Urothelium cell line (cell line): ENCODE data around the gene PDZD11.
"Not testable (repeated sequence)": the region's sequence is repeated elsewhere in the genome, so short reads cannot be mapped to it uniquely, and the experiment has no call there.

Source experiments
- DNase-seq: peaks from one replicate; pipeline ENCODE4 v3.0.0; 2011; ENCODE audit warnings: low spot score, mixed read lengths
- FAIRE-seq: peaks from 2 replicates; lab custom pipeline; 2011; peaks lifted over from hg19 to GRCh38; lab: Jason Lieb, UNC

The PDZD11 gene

GRCh38 chrX:70257423-70258288, 32.1 kb downstream of the PDZD11 start:
- DNase-seq (no peak), FAIRE-seq (no peak)

DNA sequence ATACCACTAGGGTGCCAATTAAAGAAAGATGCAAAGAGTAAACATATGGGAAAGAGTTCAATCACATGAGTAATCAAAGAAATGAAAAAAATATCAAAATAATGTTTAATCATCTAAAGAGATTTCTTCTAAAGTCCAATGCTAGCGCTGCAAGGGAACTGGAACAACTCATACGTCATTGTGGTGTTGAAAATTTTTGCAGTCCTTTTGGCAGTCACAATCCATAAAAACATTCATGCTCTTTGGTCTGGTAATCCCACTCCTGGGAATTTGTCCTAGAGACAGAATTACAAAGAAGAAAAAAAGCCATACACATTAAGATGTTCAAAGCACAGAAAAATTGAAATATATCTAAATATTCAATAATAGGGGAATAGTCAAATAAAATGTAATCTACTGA, 34.3 kb downstream of the PDZD11 start:
- no peak for FAIRE-seq
- DNase-seq = no peak

DNA sequence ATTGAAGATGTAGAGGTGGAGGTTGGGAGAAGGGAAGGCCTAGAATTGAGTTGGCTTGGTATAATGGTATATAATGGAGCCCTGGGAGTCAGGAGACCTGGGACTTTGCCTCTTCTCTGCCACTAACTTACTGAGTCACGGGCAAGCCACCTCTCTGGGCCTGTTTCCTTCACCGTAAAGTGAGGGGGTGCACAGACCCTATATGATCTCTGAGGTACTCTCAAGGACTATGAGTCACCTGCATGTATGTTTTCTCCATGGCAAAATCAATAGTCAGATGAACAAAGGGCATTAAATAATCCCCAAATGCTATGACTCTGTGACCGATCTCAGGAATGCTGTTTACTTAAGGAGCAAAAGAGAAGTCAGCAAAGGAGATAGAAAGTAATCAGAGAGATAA, 34.8 kb downstream of the PDZD11 start:
- no peak for FAIRE-seq
- DNase-seq = no peak

DNA sequence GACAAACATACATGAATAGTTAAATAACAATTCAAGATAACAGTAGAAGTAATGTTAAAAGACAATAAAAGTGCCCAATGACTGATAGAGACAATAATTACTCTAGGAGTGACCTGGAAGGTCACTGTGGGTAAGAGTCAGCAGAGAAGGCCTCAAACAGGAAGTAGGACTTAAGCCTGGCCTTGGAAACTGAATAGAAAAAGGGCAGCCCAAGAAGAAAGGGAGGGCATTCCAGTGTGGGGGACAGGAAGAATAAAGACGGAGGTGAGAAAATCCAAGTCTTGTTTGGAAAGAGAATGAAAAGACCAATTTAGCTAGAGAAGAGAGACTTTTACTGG, 35.7 kb downstream of the PDZD11 start:
- FAIRE-seq (no peak), DNase-seq (peak; percentile 30)

DNA sequence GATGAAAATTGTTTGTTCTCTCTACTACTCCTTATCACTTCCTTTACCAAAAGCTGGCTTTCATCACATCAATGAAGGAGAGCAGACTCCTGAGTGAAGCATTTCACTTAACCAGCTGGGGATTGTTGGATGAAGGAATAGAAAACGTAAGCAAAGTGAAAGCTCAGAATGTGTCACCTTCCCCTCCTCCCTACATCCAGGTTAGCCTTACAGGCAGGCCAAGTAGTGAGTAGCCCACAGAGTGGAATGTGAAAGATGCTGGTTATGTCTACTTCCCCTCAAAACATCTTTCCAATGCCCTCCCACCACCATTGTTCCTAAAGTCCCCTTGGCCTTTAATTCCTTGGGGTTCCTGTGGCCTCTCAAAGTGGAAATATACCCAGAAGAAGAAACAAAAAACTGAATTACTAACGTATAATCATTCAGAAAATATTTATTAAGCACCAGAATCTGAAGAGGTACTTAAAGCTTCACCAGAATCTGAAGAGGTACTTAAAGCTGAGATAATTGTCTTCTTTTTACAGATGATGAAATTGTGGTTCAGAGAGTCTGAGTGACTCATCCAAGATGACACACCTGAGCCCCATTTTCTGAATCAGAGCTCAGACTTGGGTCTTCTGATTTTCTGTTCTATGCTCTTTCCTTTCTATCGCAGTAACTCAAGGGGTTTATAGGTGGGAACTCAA, 36.2 kb downstream of the PDZD11 start:
- DNase-seq (peak; percentile 36), FAIRE-seq (no peak)

DNA sequence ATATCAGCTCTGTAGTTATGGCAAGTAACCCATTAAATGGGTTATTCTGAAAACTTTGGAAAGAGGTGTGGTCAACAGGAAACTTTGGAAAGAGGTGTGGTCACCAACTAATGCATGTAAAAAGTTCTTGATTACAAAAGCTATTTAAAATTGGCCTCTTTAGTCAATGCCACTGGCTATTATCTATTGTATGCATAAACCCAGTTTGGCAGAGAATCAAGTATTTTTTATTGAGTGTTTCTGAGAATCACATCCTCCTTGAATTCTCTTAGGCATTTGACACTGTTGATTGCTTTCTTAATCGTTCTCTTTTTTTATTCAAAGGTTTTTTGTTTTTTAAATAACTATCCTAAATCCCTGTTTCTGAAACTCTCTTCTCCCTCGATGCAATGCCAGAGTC, 37.2 kb downstream of the PDZD11 start:
- no peak for FAIRE-seq
- no peak for DNase-seq

- DNase-seq (no peak), FAIRE-seq (no peak)
Measured at GRCh38 chrX:70247252-70247651, 42.5 kb downstream of the PDZD11 start.

- no peak for FAIRE-seq
- no peak for DNase-seq
Measured at GRCh38 chrX:70244881-70245280, 44.8 kb downstream of the PDZD11 start.

DNA sequence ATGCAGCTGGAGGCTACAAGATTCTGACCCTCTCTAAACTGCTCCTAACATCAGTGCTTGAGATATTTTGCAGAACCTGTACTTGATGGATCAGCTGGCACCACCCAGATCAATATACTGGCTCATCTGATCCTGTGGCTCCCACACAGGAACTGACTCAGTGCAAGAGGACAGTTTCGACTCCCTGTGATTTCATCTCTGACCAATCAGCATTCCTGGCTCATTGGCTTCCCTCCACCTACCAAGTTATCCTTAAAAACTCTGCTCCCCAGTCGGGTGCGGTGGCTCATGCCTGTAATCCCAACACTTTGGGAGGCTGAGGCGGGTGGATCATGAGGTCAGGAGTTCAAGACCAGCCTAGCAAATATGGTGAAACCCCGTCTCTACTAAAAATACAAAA, 46.1 kb downstream of the PDZD11 start:
- not testable (repeated sequence) for DNase-seq, FAIRE-seq

DNA sequence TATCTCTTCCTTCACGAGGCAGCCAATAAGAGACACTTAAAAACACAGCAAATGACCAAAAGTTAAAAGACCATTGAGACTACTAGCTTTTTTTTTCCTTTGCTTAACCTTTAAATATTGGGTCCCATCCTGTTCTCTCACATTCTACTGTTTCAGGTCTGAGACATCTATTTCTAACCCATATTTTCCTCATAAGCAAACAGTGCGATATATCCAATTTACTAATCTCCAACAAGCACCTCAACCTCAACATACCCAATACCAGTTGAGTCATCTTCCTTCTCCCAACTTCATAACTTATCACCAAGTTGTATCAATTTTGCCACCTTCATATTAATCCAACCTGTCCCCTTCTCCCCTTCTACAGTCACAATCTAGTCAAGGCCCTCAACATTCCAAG, 48.2 kb downstream of the PDZD11 start:
- FAIRE-seq (no peak), DNase-seq (no peak)

DNA sequence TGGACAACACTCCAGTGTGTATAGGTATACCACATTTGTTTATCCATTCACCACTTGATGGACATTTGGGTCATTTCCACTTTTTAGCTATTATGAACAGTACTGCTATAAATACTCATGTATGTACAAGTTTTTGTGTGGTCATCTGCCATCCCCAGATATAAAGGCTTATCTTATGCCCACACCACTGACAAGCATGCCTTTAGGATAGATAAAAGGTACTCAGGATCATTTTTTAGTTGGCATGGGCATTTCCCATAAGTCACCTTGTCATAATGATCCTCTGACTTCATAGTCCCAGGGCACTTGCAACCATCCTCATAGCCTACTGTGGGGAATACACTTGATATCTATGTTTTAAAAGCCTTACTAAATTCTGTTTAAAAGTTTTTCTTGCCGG, 49.0 kb downstream of the PDZD11 start:
- DNase-seq = no peak
- no peak for FAIRE-seq
